Measurements from ENCODE around the gene HOXA10.

HOXA10 gene

DNA sequence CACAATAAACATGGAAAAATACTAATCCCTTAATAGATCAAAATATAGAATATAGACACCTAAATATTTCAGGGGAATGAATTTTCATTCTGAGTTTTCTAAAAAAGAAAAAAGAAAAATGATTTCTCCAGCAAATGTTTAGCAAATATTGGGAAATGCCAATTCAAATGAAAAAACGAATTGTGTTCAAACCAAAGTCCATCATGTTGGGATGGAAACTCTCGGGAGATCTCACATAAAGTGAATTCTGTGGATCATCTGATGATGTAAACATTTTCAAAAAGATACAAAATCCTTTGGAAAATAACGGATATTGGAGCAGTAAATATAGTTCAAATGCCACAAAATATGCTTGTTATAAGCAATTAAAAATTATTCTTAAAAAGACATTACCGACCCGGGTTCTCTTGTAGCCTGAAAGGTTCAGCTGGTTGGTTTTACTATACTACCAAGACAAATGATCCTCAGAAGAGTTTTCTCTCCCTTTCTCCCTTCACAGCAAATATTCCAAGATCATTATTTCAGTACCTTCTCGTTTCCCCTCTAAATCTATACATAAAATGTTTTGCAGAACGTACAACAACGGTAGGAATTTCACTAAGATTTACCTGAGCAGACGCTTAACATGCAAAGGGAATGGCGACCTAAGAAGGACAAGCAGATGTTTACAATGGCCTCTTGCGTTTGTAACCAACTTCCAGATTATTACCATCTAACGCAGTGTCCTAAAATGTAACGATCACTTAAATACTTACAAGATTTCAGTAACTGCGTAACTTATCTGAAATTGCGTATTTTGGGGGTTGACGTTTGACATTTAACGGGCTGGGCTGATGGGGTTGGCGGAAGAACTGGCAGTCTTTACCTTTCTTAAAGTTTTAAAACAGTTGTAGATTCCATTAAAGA lies 23.3 kb upstream of the HOXA10 start (continued):
- TF ChIP-seq, protein P1, sequence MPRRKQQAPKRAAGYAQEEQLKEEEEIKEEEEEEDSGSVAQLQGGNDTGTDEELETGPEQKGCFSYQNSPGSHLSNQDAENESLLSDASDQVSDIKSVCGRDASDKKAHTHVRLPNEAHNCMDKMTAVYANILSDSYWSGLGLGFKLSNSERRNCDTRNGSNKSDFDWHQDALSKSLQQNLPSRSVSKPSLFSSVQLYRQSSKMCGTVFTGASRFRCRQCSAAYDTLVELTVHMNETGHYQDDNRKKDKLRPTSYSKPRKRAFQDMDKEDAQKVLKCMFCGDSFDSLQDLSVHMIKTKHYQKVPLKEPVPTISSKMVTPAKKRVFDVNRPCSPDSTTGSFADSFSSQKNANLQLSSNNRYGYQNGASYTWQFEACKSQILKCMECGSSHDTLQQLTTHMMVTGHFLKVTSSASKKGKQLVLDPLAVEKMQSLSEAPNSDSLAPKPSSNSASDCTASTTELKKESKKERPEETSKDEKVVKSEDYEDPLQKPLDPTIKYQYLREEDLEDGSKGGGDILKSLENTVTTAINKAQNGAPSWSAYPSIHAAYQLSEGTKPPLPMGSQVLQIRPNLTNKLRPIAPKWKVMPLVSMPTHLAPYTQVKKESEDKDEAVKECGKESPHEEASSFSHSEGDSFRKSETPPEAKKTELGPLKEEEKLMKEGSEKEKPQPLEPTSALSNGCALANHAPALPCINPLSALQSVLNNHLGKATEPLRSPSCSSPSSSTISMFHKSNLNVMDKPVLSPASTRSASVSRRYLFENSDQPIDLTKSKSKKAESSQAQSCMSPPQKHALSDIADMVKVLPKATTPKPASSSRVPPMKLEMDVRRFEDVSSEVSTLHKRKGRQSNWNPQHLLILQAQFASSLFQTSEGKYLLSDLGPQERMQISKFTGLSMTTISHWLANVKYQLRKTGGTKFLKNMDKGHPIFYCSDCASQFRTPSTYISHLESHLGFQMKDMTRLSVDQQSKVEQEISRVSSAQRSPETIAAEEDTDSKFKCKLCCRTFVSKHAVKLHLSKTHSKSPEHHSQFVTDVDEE (CRISPR knock-in tag; IDR thresholded peaks at IDR 0.05), result peak; percentile 100
- TF ChIP-seq PPARA (CRISPR knock-in tag; IDR thresholded peaks at IDR 0.05; ENCODE audit: borderline replicate concordance) (no peak), OSR1 (CRISPR knock-in tag; IDR thresholded peaks at IDR 0.05) (no peak), CSDC2 (CRISPR knock-in tag; IDR thresholded peaks at IDR 0.05) (peak; percentile 100)

DNA sequence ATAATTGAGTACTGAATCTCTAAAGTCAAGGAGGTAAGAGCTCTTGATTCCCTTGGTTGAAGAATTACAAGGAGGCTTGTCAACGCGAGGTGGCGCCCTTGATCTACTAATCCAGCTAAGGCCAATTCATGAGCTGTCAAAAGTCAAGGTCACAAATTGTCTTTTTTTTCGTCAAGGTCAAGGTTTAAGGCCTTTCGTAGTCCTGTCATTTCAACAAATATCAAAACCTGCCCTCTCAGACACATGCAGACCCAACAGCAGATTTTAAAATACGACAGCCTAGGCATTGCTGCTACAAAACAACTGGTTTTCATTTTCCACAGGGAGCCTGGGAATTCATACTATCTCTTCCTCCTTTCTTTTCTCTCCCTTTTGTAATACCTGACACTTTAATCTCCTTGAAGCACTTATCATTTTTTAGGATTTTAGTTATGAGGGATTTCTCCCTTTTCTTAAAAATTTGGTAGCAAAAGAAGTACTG lies 22.2 kb upstream of the HOXA10 start:
- TF ChIP-seq, protein P2, sequence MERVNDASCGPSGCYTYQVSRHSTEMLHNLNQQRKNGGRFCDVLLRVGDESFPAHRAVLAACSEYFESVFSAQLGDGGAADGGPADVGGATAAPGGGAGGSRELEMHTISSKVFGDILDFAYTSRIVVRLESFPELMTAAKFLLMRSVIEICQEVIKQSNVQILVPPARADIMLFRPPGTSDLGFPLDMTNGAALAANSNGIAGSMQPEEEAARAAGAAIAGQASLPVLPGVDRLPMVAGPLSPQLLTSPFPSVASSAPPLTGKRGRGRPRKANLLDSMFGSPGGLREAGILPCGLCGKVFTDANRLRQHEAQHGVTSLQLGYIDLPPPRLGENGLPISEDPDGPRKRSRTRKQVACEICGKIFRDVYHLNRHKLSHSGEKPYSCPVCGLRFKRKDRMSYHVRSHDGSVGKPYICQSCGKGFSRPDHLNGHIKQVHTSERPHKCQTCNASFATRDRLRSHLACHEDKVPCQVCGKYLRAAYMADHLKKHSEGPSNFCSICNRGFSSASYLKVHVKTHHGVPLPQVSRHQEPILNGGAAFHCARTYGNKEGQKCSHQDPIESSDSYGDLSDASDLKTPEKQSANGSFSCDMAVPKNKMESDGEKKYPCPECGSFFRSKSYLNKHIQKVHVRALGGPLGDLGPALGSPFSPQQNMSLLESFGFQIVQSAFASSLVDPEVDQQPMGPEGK (CRISPR knock-in tag; IDR thresholded peaks at IDR 0.05; ENCODE audit: borderline replicate concordance), result no peak
- TF ChIP-seq, protein P3, sequence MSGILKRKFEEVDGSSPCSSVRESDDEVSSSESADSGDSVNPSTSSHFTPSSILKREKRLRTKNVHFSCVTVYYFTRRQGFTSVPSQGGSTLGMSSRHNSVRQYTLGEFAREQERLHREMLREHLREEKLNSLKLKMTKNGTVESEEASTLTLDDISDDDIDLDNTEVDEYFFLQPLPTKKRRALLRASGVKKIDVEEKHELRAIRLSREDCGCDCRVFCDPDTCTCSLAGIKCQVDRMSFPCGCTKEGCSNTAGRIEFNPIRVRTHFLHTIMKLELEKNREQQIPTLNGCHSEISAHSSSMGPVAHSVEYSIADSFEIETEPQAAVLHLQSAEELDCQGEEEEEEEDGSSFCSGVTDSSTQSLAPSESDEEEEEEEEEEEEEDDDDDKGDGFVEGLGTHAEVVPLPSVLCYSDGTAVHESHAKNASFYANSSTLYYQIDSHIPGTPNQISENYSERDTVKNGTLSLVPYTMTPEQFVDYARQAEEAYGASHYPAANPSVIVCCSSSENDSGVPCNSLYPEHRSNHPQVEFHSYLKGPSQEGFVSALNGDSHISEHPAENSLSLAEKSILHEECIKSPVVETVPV (CRISPR knock-in tag; IDR thresholded peaks at IDR 0.05), result no peak
- no peak for TF ChIP-seq ISL1 (CRISPR knock-in tag; IDR thresholded peaks at IDR 0.05)
- TF ChIP-seq ZFP3 (CRISPR knock-in tag; IDR thresholded peaks at IDR 0.05), result no peak
- no peak for TF ChIP-seq ZNF8 (CRISPR knock-in tag; IDR thresholded peaks at IDR 0.05)
- TF ChIP-seq ZNF565 (CRISPR knock-in tag; conservative IDR thresholded peaks at IDR 0.05; ENCODE audit: low read depth), result no peak
- no peak for TF ChIP-seq SNAI2 (CRISPR knock-in tag; IDR thresholded peaks at IDR 0.05)
- no peak for TF ChIP-seq PPARA (CRISPR knock-in tag; IDR thresholded peaks at IDR 0.05; ENCODE audit: borderline replicate concordance)
- TF ChIP-seq TCF4 (CRISPR knock-in tag; IDR thresholded peaks at IDR 0.05; ENCODE audit: borderline replicate concordance), result no peak
- TF ChIP-seq, protein P4, sequence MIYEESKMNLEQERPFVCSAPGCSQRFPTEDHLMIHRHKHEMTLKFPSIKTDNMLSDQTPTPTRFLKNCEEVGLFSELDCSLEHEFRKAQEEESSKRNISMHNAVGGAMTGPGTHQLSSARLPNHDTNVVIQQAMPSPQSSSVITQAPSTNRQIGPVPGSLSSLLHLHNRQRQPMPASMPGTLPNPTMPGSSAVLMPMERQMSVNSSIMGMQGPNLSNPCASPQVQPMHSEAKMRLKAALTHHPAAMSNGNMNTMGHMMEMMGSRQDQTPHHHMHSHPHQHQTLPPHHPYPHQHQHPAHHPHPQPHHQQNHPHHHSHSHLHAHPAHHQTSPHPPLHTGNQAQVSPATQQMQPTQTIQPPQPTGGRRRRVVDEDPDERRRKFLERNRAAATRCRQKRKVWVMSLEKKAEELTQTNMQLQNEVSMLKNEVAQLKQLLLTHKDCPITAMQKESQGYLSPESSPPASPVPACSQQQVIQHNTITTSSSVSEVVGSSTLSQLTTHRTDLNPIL (CRISPR knock-in tag; IDR thresholded peaks at IDR 0.05; ENCODE audit: low read depth), result no peak
- TF ChIP-seq ZC3H10 (CRISPR knock-in tag; IDR thresholded peaks at IDR 0.05), result no peak
- peak; percentile 57 for ATAC-seq

DNA sequence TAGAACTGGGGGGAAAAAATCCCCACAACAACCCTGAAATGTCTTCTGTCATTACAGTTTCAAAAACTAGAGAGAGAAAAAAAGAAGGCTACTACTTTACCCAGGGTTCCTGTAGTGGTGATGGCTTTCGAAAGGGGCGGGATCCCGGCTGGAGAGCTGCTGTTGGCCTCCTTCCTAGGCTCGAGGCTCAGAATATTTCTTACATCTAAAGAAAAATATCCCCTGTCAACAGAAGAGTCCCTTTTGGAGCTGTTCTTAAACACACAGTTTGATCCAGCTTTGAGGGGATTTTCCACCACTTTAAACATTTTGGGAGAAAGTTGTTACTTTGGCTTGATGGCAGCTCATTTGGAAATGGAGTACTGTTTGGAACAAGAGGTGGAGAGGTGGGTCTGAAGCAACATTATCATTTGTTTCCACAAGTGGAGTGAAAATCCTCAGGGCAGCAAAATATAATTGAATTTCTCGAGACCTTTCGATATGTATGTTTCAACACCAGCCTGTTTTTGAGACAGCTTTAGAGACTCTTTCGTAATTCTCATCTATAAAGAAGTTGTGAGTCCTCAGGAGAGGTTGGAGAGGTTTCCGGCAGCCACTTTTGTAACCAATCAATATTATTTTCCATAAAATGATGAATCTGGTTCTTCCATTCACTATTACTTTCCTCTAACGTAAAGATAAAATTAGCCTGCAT lies 20.7 kb upstream of the HOXA10 start:
- ATAC-seq, result no peak
- TF ChIP-seq ZC3H10 (CRISPR knock-in tag; IDR thresholded peaks at IDR 0.05), result no peak
- TF ChIP-seq PPARA (CRISPR knock-in tag; IDR thresholded peaks at IDR 0.05; ENCODE audit: borderline replicate concordance), result no peak
- TF ChIP-seq CSDC2 (CRISPR knock-in tag; IDR thresholded peaks at IDR 0.05), result no peak
- TF ChIP-seq, protein P3 (CRISPR knock-in tag; IDR thresholded peaks at IDR 0.05), result no peak
- TF ChIP-seq BACH2 (CRISPR knock-in tag; IDR thresholded peaks at IDR 0.05; ENCODE audit: borderline replicate concordance), result no peak
- TF ChIP-seq, protein P4 (CRISPR knock-in tag; IDR thresholded peaks at IDR 0.05; ENCODE audit: low read depth), result no peak
- TF ChIP-seq GLIS3 (CRISPR knock-in tag; IDR thresholded peaks at IDR 0.05), result no peak
- TF ChIP-seq ARNTL (CRISPR knock-in tag; IDR thresholded peaks at IDR 0.05; ENCODE audit: borderline replicate concordance, low read depth), result no peak
- no peak for TF ChIP-seq TOX (CRISPR knock-in tag; IDR thresholded peaks at IDR 0.05; ENCODE audit: borderline replicate concordance)
- TF ChIP-seq ISL1 (CRISPR knock-in tag; IDR thresholded peaks at IDR 0.05), result no peak
- TF ChIP-seq ZNF70 (CRISPR knock-in tag; IDR thresholded peaks at IDR 0.05), result no peak
- no peak for TF ChIP-seq SNAI2 (CRISPR knock-in tag; IDR thresholded peaks at IDR 0.05)
- no peak for TF ChIP-seq ESRRG (CRISPR knock-in tag; IDR thresholded peaks at IDR 0.05)
- TF ChIP-seq TCF4 (CRISPR knock-in tag; IDR thresholded peaks at IDR 0.05; ENCODE audit: borderline replicate concordance), result no peak
- TF ChIP-seq, protein P5, sequence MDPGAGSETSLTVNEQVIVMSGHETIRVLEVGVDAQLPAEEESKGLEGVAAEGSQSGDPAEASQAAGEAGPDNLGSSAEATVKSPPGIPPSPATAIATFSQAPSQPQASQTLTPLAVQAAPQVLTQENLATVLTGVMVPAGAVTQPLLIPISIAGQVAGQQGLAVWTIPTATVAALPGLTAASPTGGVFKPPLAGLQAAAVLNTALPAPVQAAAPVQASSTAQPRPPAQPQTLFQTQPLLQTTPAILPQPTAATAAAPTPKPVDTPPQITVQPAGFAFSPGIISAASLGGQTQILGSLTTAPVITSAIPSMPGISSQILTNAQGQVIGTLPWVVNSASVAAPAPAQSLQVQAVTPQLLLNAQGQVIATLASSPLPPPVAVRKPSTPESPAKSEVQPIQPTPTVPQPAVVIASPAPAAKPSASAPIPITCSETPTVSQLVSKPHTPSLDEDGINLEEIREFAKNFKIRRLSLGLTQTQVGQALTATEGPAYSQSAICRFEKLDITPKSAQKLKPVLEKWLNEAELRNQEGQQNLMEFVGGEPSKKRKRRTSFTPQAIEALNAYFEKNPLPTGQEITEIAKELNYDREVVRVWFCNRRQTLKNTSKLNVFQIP (CRISPR knock-in tag; IDR thresholded peaks at IDR 0.05; ENCODE audit: borderline replicate concordance, low read depth), result no peak
